Measurements from ENCODE around the gene GPX7. TPM values are rescaled to one million over a fixed set of nuclear protein-coding genes. Genes with fewer than 3 reads are reported as not detected.
A peak's percentile ranks its signal among the peaks of the same experiment; 100 is the strongest.
"Not testable (repeated sequence)": the region's sequence is repeated elsewhere in the genome, so short reads cannot be mapped to it uniquely, and the experiment has no call there.

GPX7 gene
- 10 to 100 TPM in 1 of 2 donors, 1 to 10 TPM in 1; 7.6 to 12.4 TPM for total RNA-seq
- long read RNA-seq, partial matches to known transcripts = 0 of 3 reads
- long read RNA-seq, other reads (novel, unspliced or antisense) = 1 of 3 reads

- peak; percentile 78 to 84 for ATAC-seq
- peak; percentile 53 for DNase-seq
- intact Hi-C loops (cut with DNase I) = loop anchor here in 1 of 2 donors (5.0 kb wide), 1 partner anchor 50 kb away; the partner anchor contains the start of gene TUT4
Measured at GRCh38 chr1:52601991-52602855, at the start of gene GPX7. TSS of gene GPX7 (plus strand) at chr1:52602371. CDS start at chr1:52602410, 39 bp downstream.

- intact Hi-C loops (cut with DNase I) = loop anchor here in 1 of 2 donors (5.0 kb wide), 1 partner anchor 50 kb away; the partner anchor contains the start of gene GPX7
- ATAC-seq = peak; percentile 87
- DNase-seq = peak; percentile 78
Measured at GRCh38 chr1:52552505-52553361, 49.4 kb upstream of the GPX7 start, which contains the start of gene TUT4. TSS of gene TUT4 (minus strand) at chr1:52553092. CDS start at chr1:52526280, 26,812 bp downstream.

- intact Hi-C loops (cut with DNase I) = loop anchor here in 1 of 2 donors (5.0 kb wide), 1 partner anchor 49 kb away; the partner anchor contains the start of gene GPX7
- ATAC-seq = peak; percentile 94 to 95
- peak; percentile 89 for DNase-seq
Measured at GRCh38 chr1:52553362-52554266, 48.6 kb upstream of the GPX7 start.

- intact Hi-C loops (cut with DNase I) = loop anchor here in 1 of 2 donors (5.0 kb wide), 1 partner anchor 48 kb away; the partner anchor contains the start of gene GPX7
- no peak for DNase-seq
- no peak for ATAC-seq
Measured at GRCh38 chr1:52554267-52554640, 47.9 kb upstream of the GPX7 start.

GRCh38 chr1:52554756-52555155 lies 47.4 kb upstream of the GPX7 start:
- ATAC-seq (no peak), DNase-seq (no peak)
- intact Hi-C loops (cut with DNase I) = loop anchor here in 1 of 2 donors (5.0 kb wide), 1 partner anchor 48 kb away; the partner anchor contains the start of gene GPX7

GRCh38 chr1:52556641-52557360 lies 45.4 kb upstream of the GPX7 start:
- DNase-seq = no peak

GRCh38 chr1:52558941-52559340 lies 43.2 kb upstream of the GPX7 start:
- intact Hi-C loops (cut with DNase I) = no loop called here
- DNase-seq (no peak), ATAC-seq (no peak)

More at GRCh38 chr1:52556641-52557360, 45.4 kb upstream of the GPX7 start:
- intact Hi-C loops (cut with DNase I) = no loop called here
- no peak for ATAC-seq

GRCh38 chr1:52559875-52560274 lies 42.3 kb upstream of the GPX7 start:
- DNase-seq (no peak), ATAC-seq (no peak)
- intact Hi-C loops (cut with DNase I) = no loop called here

- DNase-seq (no peak), ATAC-seq (no peak)
- intact Hi-C loops (cut with DNase I) = no loop called here
Measured at GRCh38 chr1:52562766-52563165, 39.4 kb upstream of the GPX7 start.

- ATAC-seq (peak in 1 of 2 donors; percentile 71), DNase-seq (no peak)
Measured at GRCh38 chr1:52567943-52568342, 34.2 kb upstream of the GPX7 start.

GRCh38 chr1:52569449-52570210 lies 32.5 kb upstream of the GPX7 start:
- intact Hi-C loops (cut with DNase I) = no loop called here
- ATAC-seq (no peak), DNase-seq (no peak)

More at GRCh38 chr1:52567943-52568342, 34.2 kb upstream of the GPX7 start:
- intact Hi-C loops (cut with DNase I) = no loop called here

- ATAC-seq = no peak
- no peak for DNase-seq
- intact Hi-C loops (cut with DNase I) = no loop called here
Measured at GRCh38 chr1:52571783-52572182, 30.4 kb upstream of the GPX7 start.

- intact Hi-C loops (cut with DNase I) = no loop called here
- ATAC-seq (no peak), DNase-seq (no peak)
Measured at GRCh38 chr1:52572387-52572786, 29.8 kb upstream of the GPX7 start.

- DNase-seq (no peak), ATAC-seq (no peak)
- intact Hi-C loops (cut with DNase I) = no loop called here
Measured at GRCh38 chr1:52574594-52574993, 27.6 kb upstream of the GPX7 start.

- intact Hi-C loops (cut with DNase I) = no loop called here
- no peak for DNase-seq
- no peak for ATAC-seq
Measured at GRCh38 chr1:52576074-52576473, 26.1 kb upstream of the GPX7 start.

GRCh38 chr1:52578066-52578465 lies 24.1 kb upstream of the GPX7 start:
- ATAC-seq; DNase-seq; intact Hi-C loops (cut with DNase I): not testable (repeated sequence)

GRCh38 chr1:52579415-52579814 lies 22.8 kb upstream of the GPX7 start:
- ATAC-seq (no peak), DNase-seq (no peak)
- intact Hi-C loops (cut with DNase I) = no loop called here
